DMS 273 (cell line): Measurements from ENCODE around the gene HIPK3.
"Not testable (repeated sequence)": the region's sequence is repeated elsewhere in the genome, so short reads cannot be mapped to it uniquely, and the experiment has no call there.

ENCODE experiments used
- DNase-seq: peaks from one replicate; lab custom pipeline; 2025; ENCODE audit not compliant: unreplicated experiment; lab: John Stamatoyannopoulos, UW

The HIPK3 gene

DNA sequence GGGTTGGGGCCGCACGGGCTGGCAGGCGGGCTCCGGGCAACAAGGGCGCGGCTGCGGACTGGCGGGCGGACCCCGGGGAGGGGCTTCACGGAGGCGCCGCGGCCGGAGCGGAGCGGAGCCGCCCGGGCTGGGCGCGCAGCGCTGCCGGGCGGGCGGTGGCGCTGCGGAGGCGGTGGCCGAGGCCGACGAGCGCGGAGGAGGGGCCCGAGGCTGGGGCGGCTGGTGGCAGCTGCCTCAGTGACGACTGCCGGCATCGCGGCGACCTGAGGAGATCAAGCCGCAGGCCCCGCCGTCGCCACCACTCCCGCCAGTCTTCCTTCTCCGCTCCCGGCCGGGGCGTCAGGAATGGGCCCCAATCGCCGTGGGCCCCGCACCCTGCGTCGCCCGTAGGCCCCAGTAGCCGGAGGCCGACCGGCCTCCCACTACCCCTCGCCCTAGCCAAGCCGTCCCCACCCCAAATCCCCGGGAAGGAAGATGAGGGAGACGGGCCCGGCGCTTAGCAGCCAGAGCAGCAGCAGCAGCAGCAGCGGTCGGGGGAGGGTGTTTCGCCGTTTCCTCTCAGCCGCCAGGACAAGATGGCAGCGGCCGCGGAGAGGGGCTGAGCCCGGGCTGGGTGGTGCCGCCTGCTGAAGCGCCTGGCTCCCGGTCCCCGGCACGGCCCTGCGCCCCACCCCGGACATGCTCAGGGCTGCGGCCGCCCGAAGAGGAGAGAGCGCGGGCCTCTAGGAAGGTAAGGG lies at the start of gene HIPK3:
HIPK3 (plus strand) TSS at position 222 of the 737 bp plus-strand sequence.
- DNase-seq = peak; percentile 88

DNA sequence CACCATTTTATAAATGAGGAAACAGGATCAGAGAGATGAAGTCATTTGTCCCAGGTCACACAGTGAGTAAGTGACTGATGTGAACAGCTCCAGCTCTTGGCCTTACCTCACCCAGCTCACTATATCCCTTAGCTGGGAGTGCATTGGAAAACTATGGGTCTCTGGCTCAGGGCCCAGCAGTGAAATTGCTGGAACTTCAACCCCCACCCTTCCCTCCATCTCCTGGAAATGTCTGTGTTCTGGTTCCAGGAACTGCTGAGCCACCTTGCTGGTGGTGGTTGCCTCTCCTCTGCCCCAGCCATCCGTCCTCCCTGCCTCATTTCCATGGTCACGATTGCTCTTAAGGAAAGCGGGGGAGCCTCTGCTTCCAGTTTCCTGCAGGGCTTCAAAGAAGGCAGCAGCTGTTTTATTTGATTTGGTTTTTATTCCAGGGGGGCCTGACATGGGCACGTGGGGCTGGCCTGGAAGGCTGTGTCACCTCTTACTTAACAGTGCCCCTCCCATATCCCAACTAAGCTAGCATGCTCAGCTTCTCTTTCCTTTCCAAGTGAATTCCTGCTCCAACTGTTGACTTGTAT lies 49.7 kb upstream of the HIPK3 start:
- DNase-seq = no peak

DNA sequence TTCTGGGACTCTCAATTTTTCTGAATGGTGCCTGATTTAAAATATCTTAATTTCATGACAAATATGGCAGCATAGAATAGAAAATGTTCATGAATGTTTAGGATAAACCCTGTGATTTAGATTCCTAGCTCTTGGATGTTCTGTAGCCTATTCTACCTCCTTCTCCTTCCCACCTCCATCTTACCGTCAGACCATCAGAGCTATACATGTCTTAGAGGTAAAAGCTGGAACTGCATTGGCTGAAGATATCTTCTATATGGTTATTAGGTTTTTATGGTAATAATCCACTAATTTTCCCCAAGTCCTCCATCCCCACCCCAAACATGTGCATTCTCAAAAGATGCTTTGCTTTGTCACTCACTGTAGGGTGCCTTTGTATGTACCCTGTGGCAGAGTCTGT lies 49.0 kb upstream of the HIPK3 start:
- no peak for DNase-seq

DNA sequence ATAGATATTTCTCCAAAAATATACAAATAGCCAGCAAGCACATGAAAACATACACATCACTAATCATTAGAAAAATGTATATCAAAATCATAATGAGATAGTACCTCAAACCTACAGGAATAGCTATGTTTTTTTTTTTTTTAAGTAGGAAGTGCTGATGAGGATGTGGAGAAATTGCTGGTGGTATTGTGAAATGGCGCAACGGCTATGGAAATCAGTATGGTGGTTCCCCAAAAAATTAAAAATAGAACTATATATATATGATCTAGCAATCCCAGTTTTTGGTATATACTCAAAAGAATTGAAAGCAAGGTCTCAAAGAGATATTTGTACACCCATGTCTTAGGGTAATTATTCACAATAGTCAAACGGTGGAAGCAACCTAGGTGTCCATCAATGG lies 46.0 kb upstream of the HIPK3 start:
- no peak for DNase-seq

DNA sequence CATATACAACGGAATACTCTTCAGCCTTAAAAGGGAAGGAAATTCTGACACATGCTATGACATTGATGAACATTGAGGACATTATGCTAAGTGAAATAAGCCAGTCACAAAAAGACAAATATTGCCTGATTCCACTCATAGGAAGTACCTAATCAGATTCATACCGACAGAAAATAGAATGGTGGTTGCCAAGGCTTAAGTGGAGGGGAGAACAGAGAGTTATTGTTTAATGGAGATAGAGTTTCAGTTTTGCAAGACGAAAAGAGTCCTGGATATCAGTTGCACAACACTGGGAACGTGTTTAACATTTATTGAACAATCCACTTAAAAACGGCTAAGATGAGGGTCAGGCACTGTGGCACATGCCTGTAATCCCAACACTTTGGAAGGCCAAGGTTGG lies 45.6 kb upstream of the HIPK3 start:
- DNase-seq = no peak

DNA sequence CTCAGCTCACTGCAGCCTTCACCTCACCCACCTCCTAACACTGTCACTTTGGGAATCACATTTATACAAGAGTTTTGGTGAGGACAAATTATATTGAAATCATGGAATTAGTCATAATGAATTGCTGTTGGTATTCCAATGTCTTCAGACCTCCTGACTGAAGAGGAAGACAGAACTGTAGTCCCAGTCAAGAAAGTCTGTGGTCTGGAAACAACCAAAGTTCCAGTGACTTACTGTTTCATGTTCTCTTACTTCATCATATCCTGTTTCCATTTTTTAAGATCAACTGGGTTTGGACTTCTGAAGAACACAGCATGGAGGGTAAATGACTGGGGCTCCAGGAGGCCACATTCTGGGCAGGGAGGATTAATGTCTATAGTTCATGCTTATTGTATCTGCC lies 43.0 kb upstream of the HIPK3 start:
- DNase-seq = no peak

- no peak for DNase-seq
These were observed 42.4 kb upstream of the HIPK3 start for GRCh38 chr11:33214767-33215166.

DNA sequence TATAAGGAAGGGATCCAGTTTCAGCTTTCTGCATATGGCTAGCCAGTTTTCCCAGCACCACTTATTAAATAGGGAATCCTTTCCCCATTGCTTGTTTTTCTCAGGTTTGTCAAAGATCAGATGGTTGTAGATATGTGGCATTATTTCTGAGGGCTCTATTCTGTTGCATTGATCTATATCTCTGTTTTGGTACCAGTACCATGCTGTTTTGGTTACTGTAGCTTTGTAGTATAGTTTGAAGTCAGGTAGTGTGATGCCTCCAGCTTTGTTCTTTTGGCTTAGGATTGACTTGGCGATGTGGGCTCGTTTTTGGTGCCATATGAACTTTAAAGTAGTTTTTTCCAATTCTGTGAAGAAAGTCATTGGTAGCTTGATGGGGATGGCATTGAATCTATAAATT lies 40.5 kb upstream of the HIPK3 start:
- DNase-seq = not testable (repeated sequence)

DNA sequence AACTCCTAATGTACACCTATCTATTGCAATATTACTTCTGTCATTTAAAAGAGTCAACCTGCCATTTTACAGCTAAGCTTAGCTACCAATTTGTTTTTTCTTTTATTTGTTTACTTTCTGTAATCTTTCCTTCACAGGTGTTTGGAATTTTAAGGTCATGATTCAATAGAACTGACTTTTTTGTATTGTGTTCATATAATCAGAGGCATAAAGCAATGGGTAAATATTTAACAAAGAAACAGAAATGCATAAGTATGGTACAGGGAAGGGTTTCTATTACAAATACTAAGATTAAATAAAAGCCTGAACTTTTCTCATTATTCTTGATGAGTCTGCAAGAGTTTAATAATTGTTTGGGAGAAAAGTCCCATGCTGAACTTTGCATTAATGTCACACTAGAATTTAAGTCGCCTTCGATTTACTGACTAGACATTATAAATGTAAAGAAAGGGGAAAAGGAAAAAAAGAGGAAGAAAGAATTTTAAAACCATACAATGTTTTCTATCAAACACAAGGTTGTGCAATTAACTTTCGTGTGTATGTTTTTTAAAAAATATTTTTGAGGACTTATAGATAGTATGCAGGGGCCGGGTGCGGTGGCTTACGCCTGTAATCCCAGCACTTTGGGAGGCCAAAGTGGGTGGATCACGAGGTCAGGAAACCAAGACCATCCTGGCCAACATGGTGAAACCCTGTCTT lies 35.0 kb upstream of the HIPK3 start:
- no peak for DNase-seq

GRCh38 chr11:33225371-33225770 lies 31.8 kb upstream of the HIPK3 start:
- DNase-seq = no peak

- DNase-seq = no peak
These were observed 29.5 kb upstream of the HIPK3 start for GRCh38 chr11:33227578-33228261.

GRCh38 chr11:33234397-33235190 lies 22.6 kb upstream of the HIPK3 start:
- no peak for DNase-seq

DNA sequence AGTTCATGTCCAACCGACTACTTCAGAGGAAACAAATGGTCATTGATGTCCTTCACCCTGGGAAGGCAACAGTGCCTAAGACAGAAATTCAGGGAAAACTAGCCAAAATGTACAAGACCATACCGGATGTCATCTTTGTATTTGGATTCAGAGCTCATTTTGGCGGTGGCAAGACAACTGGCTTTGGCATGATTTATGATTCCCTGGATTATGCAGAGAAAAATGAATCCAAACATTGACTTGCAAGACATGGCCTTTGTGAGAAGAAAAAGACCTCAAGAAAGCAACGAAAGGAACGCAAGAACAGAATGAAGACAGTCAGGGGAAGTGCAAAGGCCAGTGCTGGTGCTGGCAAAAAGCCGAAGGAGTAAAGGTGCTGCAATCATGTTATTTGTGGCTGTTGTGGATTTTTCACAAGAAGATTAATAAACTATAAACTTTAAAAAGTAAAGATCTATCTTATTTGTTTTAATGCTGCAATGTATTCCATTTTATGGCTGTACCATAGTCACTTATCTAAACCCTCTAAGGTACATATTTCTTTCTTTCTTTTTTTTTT lies 20.1 kb upstream of the HIPK3 start:
- DNase-seq = no peak

- DNase-seq = no peak
These were observed 14.6 kb upstream of the HIPK3 start for GRCh38 chr11:33242575-33242974.

DNA sequence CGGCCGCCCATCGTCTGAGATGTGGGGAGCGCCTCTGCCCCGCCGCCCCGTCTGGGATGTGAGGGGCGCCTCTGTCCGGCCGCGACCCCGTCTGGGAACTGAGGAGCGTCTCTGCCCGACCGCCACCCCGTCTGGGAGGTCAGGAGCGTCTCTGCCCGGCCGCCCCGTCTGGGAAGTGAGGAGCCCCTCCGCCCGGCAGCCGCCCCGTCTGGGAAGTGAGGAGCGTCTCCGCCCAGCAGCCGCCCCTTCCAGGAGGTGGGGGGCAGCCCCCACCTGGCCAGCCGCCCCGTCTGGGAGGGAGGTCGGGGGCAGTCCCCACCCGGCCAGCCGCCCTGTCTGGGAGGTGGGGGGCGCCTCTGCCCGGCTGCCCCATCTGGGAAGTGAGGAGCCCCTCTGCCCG lies 13.5 kb upstream of the HIPK3 start:
- not testable (repeated sequence) for DNase-seq

GRCh38 chr11:33248416-33248971 lies 8.7 kb upstream of the HIPK3 start:
- no peak for DNase-seq

DNA sequence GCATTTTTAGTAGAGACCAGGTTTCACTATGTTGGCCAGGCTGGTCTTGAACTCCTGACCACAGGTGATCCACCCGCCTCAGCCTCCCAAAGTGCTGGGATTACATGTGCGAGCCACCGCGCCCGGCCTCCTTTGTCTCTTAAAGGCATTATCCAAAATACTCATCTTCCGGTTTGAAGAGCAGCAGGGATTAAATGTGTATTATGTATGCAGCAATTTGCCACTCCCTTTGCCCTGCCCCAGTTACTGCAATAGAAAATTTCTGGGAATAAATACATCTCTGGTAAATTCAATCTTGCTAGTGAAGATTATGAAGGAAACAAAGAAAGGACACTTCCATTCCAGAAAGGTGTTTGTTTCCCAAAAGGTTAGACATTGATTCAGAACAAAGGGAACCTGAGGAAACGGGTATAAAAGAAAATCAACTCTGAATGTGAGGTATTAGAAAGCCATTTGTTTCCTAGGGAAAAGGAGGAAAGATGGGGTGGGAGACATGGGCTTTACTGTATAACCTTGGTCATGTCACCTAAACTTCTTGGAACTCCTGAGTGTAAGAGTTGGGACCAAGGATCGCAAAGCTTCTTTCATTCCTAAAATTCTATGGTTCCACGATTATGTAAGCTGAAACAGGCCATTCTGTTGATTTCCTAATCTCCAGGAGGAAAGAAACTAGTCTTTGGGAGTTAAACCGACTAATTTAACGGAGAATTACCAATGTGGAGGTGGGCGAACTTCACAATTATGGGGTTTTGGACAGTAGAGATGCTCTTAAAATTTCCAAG lies 959 bp upstream of the HIPK3 start:
- DNase-seq = no peak

GRCh38 chr11:33256813-33257159 lies 395 bp upstream of the HIPK3 start:
- no peak for DNase-seq

- DNase-seq = peak; percentile 87
These were observed 883 bp downstream of the HIPK3 start for GRCh38 chr11:33257897-33258630.
